Gastroesophageal sphincter (tissue), 3 donors: ENCODE data around the gene GLRX5.

Experiments
- CTCF ChIP-seq, 4 experiments: fragments of 200-600 bp in 2 of 4; fragments of 450-650 bp in 2 of 4; sonication (generic) in 1 of 4; IDR thresholded peaks; one replicate each; pipeline ENCODE4 v1.5.1; 2017 to 2019; ENCODE audit warnings: antibody characterized with exemption in 4 of 4, mild to moderate bottlenecking in 2 of 4, moderate library complexity in 2 of 4
- EP300 ChIP-seq: sonication (generic); formaldehyde crosslinking; IDR thresholded peaks from one replicate; pipeline ENCODE4 v1.6.1; 2017; ENCODE audit warnings: antibody characterized with exemption, mild to moderate bottlenecking
- POLR2A ChIP-seq, 2 donors: fragments of 450-650 bp; IDR thresholded peaks; one replicate each; pipeline ENCODE4 v1.6.1; 2017; ENCODE audit warnings: antibody characterized with exemption in 2 of 2, mild to moderate bottlenecking in 2 of 2, moderate library complexity in 1 of 2

GRCh38 chr14:95520346-95520745 is 14.5 kb upstream of the GLRX5 start:
- TF ChIP-seq CTCF (IDR thresholded peaks at IDR 0.05): no peak
- TF ChIP-seq EP300: no peak
- no peak for TF ChIP-seq POLR2A (IDR thresholded peaks at IDR 0.05)
